KBM-7 (cell line): ENCODE data around the gene N4BP2.
"Not testable (repeated sequence)": the region's sequence is repeated elsewhere in the genome, so short reads cannot be mapped to it uniquely, and the experiment has no call there.

ENCODE experiments used
- DNase-seq: peaks from one replicate; pipeline ENCODE4 v3.0.0-alpha.2; 2015
- in situ Hi-C: fragments of 300-500 bp; cut with MboI; formaldehyde crosslinking; loops from 2 replicates; pipeline ENCODE4 v1.14.3; 2020; ENCODE audit warnings: low sequenced_read_pairs, low pct_unique_long_range_greater_than_20kb, mixed read lengths

N4BP2 gene

DNA sequence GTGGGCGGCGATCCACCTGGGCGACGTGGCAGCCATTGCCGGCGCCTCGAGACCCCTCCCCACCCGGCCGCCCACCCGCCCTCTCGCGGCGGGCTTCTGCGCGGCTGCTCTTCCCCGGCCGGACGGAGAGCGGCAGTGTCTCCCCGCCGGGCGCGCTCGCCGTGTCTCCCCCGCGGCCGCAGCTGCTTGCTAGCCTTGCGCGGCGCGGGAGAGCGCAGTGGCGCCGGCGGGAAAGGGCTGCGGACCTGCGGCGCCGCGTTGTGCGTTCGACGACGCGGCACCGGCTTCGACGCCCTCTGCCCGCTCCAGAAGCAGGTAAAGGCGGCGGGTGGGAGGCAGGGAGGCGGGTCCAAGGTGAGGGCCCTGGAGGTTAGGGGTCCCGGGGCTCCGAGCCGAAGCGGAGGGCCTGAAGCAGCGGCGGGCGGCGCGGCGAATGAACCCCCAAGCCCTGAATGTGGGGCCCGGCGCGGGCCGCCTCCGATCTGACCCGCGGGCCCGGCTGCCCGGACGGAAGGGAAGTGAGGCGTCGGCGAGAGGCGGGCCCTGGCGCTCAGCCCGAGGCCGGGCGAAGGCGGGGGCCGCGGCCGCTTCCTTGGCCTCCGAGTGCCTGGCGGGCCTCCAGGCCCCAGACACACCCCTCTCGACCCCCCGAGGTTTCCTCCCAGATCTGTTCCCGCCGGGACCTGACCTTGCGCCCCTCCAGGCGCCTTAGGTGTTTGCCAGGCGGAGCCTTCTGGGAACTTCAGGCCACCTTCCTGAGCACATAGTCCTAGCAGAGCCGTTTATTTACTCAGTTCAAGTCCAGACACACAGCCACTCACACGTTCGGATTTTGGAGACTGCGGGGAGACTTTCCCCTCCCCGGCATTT is at the start of gene N4BP2:
N4BP2 (plus strand) TSS at position 135 of the 870 bp plus-strand sequence. CDS start 40,491 bp downstream, outside the sequence.
- in situ Hi-C loops: no loop called here
- DNase-seq: peak; percentile 85

- no peak for DNase-seq
- in situ Hi-C loops: no loop called here
Measured at GRCh38 chr4:40016007-40016406, 40.6 kb upstream of the N4BP2 start.

GRCh38 chr4:40020221-40020620 is 36.4 kb upstream of the N4BP2 start:
- in situ Hi-C loops: no loop called here
- no peak for DNase-seq

DNA sequence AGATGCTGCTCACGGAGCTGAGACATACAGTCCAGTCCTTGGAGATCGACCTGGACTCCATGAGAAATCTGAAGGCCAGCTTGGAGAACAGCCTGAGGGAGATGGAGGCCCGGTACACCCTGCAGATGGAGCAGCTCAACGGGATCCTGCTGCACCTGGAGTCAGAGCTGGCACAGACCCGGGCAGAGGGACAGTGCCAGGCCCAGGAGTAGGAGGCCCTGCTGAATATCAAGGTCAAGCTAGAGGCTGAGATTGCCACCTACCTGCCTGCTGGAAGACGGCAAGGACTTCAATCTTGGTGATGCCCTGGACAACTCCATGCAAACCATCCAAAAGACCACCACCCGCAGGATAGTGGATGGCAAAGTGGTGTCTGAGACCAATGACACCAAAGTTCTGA is 35.5 kb upstream of the N4BP2 start:
- in situ Hi-C loops, DNase-seq: not testable (repeated sequence)

DNA sequence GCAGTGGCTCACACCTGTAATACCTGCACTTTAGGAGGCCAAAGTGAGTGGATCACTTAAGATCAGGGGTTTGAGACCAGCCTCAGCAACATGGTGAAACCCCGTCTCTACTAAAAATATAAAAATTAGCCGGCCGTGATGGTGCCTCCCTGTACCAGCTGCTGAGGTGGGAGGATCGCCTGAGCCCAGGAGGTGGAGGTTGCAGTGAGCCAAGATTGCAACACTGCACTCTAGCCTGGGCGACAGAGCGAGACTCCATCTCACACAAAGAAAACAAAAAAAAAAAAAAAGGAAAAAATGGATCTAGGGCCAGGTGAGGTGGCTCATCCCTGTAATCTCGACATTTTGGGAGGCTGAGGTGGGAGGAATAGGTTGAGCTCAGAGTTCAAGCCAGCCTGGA is 32.6 kb upstream of the N4BP2 start:
- in situ Hi-C loops: not testable (repeated sequence)

GRCh38 chr4:40032785-40033184 is 23.9 kb upstream of the N4BP2 start:
- DNase-seq: no peak
- in situ Hi-C loops: no loop called here

More for the DNA sequence above, 32.6 kb upstream of the N4BP2 start:
- not testable (repeated sequence) for DNase-seq

DNA sequence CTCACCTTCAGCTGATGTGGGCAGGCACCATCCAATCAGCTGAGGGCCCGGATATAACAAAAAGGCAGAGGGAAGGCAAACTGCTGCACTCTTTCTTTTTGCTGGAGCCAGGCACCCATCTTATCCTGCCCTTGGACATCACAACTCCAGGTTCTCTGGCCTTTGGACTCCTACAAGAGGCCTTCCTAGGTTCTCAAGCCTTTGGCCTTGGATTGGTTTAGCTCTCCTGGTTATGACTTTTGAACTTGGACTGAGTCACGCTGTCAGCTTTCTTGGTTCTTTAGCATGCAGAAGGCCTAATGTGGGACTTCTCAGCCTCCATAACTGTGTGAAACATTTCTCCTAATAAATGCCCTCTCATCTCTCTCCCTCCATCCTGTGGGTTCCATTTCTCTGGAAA is 23.0 kb upstream of the N4BP2 start:
- in situ Hi-C loops: no loop called here
- no peak for DNase-seq

GRCh38 chr4:40038977-40039376 is 17.7 kb upstream of the N4BP2 start:
- in situ Hi-C loops: no loop called here
- DNase-seq: no peak

- in situ Hi-C loops: no loop called here
- no peak for DNase-seq
Measured at GRCh38 chr4:40040908-40041307, 15.7 kb upstream of the N4BP2 start.

GRCh38 chr4:40043786-40044185 is 12.9 kb upstream of the N4BP2 start:
- DNase-seq: no peak
- in situ Hi-C loops: no loop called here

GRCh38 chr4:40046311-40046980 is 10.2 kb upstream of the N4BP2 start:
- DNase-seq: no peak

DNA sequence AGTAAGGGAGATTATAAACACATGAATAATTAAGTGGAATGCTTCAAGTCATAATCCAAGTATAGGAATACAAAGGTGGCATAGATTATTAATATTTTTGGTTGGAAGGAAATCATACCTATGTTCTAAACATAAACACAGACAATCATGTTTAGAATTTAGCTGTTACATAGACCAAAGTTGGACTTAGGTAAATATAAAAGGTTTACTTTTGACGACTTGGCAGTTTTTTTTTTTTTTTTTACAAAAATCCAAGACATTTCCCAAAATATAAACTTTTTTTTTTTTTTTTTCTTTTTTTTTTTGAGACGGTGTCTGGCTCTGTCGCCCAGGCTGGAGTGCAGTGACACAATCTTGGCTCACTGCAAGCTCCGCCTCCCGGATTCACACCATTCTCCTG is 3.5 kb upstream of the N4BP2 start:
- in situ Hi-C loops: no loop called here
- DNase-seq: no peak

More at GRCh38 chr4:40046311-40046980, 10.2 kb upstream of the N4BP2 start:
- in situ Hi-C loops: no loop called here

GRCh38 chr4:40055511-40055862 is 1.2 kb upstream of the N4BP2 start:
- in situ Hi-C loops: no loop called here
- DNase-seq: peak; percentile 92

- DNase-seq: peak; percentile 78
- in situ Hi-C loops: no loop called here
Measured at GRCh38 chr4:40055863-40056715, 561 bp upstream of the N4BP2 start.

DNA sequence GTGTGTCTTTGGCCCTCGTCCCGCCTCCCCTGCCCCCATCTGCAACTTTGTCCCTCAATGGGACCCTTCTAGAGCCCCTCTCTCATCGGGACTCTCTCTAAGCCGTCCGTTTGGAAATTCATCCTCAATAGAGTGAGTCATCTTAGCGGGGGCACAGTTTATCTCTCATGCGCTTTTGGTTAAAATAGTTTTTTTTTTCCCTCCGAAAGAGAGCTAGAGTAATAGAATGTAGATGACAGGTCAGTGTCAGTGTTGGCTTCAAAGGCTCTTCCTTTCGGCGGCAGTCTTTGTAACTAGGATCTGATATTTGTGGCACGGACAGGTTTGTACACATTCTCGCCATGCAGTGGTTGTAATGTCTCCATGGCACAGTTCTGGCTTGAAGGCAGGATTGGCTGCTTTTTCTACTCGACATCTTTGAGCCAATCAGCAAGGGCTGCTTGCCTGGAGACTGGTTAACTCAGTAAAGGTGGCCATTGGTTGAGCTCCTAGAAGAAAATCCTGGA is 989 bp downstream of the N4BP2 start:
- in situ Hi-C loops: no loop called here
- peak; percentile 89 for DNase-seq

DNA sequence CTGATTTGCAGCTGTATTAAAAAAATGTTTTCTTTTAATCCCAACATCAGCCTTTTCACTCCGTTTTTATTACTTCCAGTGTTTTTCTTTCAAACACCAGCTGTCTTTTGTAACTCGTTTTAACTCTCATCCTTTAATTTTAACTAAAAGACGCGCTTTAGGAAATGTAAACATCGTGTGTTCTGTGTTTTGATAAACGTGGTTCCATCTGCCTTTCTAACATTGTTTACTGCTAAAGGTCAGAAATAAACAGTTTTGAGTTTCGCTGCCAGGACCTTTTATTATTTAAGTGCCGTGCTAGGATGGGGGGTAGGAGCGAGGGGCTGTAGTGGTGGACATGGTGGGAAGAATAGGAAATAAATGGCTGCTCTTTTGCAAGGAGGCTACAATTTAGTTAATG is 1.5 kb downstream of the N4BP2 start:
- in situ Hi-C loops: no loop called here
- DNase-seq: no peak

GRCh38 chr4:40058854-40059253 is 2.2 kb downstream of the N4BP2 start:
- in situ Hi-C loops: no loop called here

DNA sequence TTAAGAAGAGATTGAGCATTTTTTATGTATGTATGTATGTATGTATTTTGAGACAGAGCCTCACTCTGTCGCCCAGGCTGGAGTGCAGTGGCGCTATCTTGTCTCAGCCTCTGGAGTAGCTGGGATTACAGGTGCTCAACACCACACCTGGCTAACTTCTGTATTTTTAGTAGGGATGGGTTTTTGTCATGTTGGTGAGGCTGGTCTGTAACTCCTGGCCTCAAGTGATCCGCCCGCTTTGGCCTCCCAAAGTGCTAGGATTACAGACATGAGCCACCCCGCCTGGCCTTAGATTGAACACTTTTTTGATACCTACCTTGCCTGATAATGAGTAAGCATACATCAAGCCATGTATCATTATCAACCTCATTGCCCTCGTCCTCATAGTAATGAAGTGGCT is 2.7 kb downstream of the N4BP2 start:
- DNase-seq: no peak
- in situ Hi-C loops: no loop called here

More at GRCh38 chr4:40058854-40059253, 2.2 kb downstream of the N4BP2 start:
- no peak for DNase-seq

DNA sequence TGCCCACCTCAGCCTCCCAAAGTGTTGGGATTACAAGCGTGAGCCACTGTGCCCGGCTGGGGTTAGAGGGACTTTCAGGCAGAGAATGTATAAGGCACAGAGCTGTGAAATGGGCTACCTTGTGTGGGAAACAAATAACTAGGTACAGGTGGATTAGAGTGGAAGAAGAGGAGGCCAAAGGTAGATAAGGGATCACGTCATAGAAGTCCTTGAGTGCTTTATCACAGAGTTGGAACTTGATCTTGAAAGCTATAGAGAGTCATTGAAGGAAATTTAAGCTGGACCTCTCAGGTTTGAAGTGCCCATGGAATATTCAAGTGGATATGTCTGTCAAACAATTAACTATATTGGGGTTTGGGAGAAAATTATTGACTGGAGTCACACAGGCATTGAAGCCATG is 8.4 kb downstream of the N4BP2 start:
- in situ Hi-C loops: no loop called here
- no peak for DNase-seq
